Stimulated activated CD4-positive, alpha-beta T cell treated with anti-CD3 and anti-CD28 coated beads, Interleukin-2, amount 100 ng/mL, for 24 hours (primary cell): ENCODE measurements around the gene KIAA1328.
"Not testable (repeated sequence)": the region's sequence is repeated elsewhere in the genome, so short reads cannot be mapped to it uniquely, and the experiment has no call there.

Experiments used
- DNase-seq, 2 donors: peaks; one replicate each; pipeline ENCODE4 v3.0.0-alpha.2; 2020

KIAA1328 gene

GRCh38 chr18:37161491-37161890 lies 332.6 kb downstream of the KIAA1328 start:
- no peak for DNase-seq

- no peak for DNase-seq
Measured at GRCh38 chr18:37162551-37162950, 333.6 kb downstream of the KIAA1328 start.

GRCh38 chr18:37163119-37163518 lies 334.2 kb downstream of the KIAA1328 start:
- DNase-seq, result no peak

- no peak for DNase-seq
Measured at GRCh38 chr18:37166491-37166890, 337.6 kb downstream of the KIAA1328 start.

GRCh38 chr18:37166966-37167365 lies 338.0 kb downstream of the KIAA1328 start:
- DNase-seq, result not testable (repeated sequence)

GRCh38 chr18:37170984-37171383 lies 342.1 kb downstream of the KIAA1328 start:
- DNase-seq, result no peak

GRCh38 chr18:37173384-37173783 lies 344.5 kb downstream of the KIAA1328 start:
- DNase-seq, result no peak

GRCh38 chr18:37175727-37176620 lies 347.0 kb downstream of the KIAA1328 start:
- DNase-seq, result no peak

GRCh38 chr18:37176621-37176934 lies 347.7 kb downstream of the KIAA1328 start:
- DNase-seq, result no peak

GRCh38 chr18:37179384-37179783 lies 350.5 kb downstream of the KIAA1328 start:
- DNase-seq, result no peak

- no peak for DNase-seq
Measured at GRCh38 chr18:37180086-37180485, 351.2 kb downstream of the KIAA1328 start.

- no peak for DNase-seq
Measured at GRCh38 chr18:37182340-37183135, 353.6 kb downstream of the KIAA1328 start.

- DNase-seq, result no peak
Measured at GRCh38 chr18:37184209-37184868, 355.4 kb downstream of the KIAA1328 start.

- DNase-seq, result no peak
Measured at GRCh38 chr18:37188016-37188791, 359.3 kb downstream of the KIAA1328 start.

- DNase-seq, result no peak
Measured at GRCh38 chr18:37199741-37200140, 370.8 kb downstream of the KIAA1328 start.

GRCh38 chr18:37207343-37207742 lies 378.4 kb downstream of the KIAA1328 start:
- DNase-seq, result no peak

GRCh38 chr18:37210781-37211180 lies 381.9 kb downstream of the KIAA1328 start:
- DNase-seq, result no peak

GRCh38 chr18:37218022-37218590 lies 389.2 kb downstream of the KIAA1328 start:
- DNase-seq, result no peak

GRCh38 chr18:37219257-37219656 lies 390.3 kb downstream of the KIAA1328 start:
- no peak for DNase-seq

GRCh38 chr18:37222354-37222998 lies 393.5 kb downstream of the KIAA1328 start:
- DNase-seq, result no peak

GRCh38 chr18:37222999-37223378 lies 394.1 kb downstream of the KIAA1328 start:
- no peak for DNase-seq

GRCh38 chr18:37225279-37225678 lies 396.4 kb downstream of the KIAA1328 start:
- DNase-seq, result no peak
